ENCODE data around the gene SLC39A11. TPM values are rescaled to one million over a fixed set of nuclear protein-coding genes. Genes with fewer than 3 reads are reported as not detected.

The SLC39A11 gene
- total and polyA plus RNA-seq, 2 of the 13 experiments (the other 11 are each of a cell fraction or from before 2014, with no cell fraction given) = 17.2 to 31.5 TPM

DNA sequence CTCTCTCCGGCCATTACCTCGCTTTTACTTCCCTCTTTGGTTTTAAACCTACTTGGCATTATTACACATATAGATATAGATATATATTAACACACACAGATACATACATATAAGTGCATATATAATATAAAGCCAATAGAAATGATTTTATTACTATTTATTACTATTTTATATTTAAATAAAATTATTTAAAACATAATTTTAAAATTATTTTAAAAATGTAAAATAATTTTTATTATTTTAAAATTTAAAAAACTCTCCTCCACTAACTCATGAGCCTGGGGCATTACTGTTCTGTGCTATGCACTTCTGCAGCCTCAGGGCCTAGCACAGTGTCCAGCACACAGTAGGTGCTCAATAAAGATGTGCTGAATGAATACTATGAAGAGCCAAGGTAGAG, 200.9 kb downstream of the SLC39A11 start:
- BruUV-seq (replicated peaks) = no TSS peak
- H3K9ac ChIP-seq (ENCODE audit: insufficient read depth, low read depth, low read length) = no peak overlapping the region
- in situ Hi-C loops (cut with HindIII; ENCODE audit: extremely low pct_ligation_motif_present, low pct_unique_long_range_greater_than_20kb) = no loop called here
- no peaks in the 10 kb centered on the region for H3K36me3 ChIP-seq (replicated peaks in 1 of 2; ENCODE audit: control insufficient read depth in 1 of 2, insufficient read depth in 2 of 2, low read length in 2 of 2)
- no peak overlapping the region for H3K4me3 ChIP-seq (replicated peaks in 1 of 3; ENCODE audit: insufficient read depth in 1 of 3, low read depth in 2 of 3, low read length in 3 of 3)
- intact Hi-C loops (cut with micrococcal nuclease; ENCODE audit: unreplicated experiment) = no loop called here
- no peaks in the 10 kb centered on the region for H4K20me1 ChIP-seq (ENCODE audit: insufficient read depth, low read length)
- ChIA-PET CTCF (ENCODE audit: low intra/inter-chr PET ratio, low total read pairs) (no interaction called here), POLR2A (no interaction called here)
- WGBS (ENCODE audit: low lambda C conversion rate) = 97% methylated on average over 2 of the region's 2 CpGs
- no peaks in the 10 kb centered on the region for H3K9me3 ChIP-seq (ENCODE audit: low read length)
- no peak overlapping the region for H3K27ac ChIP-seq (ENCODE audit: extremely low read length, insufficient read depth, low read length)
- TF ChIP-seq ZKSCAN8 (CRISPR knock-in tag; IDR thresholded peaks at IDR 0.05; ENCODE audit: borderline replicate concordance) (no peak), SAP130 (CRISPR knock-in tag; IDR thresholded peaks at IDR 0.05; ENCODE audit: low read depth) (no peak), IRF2 (CRISPR knock-in tag; IDR thresholded peaks at IDR 0.05) (no peak), PTBP1 (IDR thresholded peaks at IDR 0.05; ENCODE audit: low read depth, low read length, poor library complexity, severe bottlenecking) (no peak), ZNF496 (CRISPR knock-in tag; IDR thresholded peaks at IDR 0.05; ENCODE audit: insufficient replicate concordance) (no peak), POLR2A (IDR thresholded peaks at IDR 0.05; ENCODE audit: insufficient read depth in 1 of 2, low read depth in 2 of 2, low read length in 2 of 2) (no peak), BCL6 (CRISPR knock-in tag; IDR thresholded peaks at IDR 0.05) (no peak), KAT2B (IDR thresholded peaks at IDR 0.05; ENCODE audit: borderline replicate concordance, low read depth, low read length) (no peak), SOX5 (CRISPR knock-in tag; IDR thresholded peaks at IDR 0.05; ENCODE audit: borderline replicate concordance) (no peak), MTERF4 (CRISPR knock-in tag; IDR thresholded peaks at IDR 0.05) (no peak), RORA (CRISPR knock-in tag; IDR thresholded peaks at IDR 0.05) (no peak), ZKSCAN5 (CRISPR knock-in tag; IDR thresholded peaks at IDR 0.05) (no peak), FOXO1 (CRISPR knock-in tag; IDR thresholded peaks at IDR 0.05) (no peak), MXD3 (CRISPR knock-in tag; IDR thresholded peaks at IDR 0.05) (no peak), ZNF10 (CRISPR knock-in tag; IDR thresholded peaks at IDR 0.05; ENCODE audit: borderline replicate concordance, low read depth) (no peak), ZSCAN9 (CRISPR knock-in tag; IDR thresholded peaks at IDR 0.05; ENCODE audit: borderline replicate concordance) (no peak), ZNF205 (CRISPR knock-in tag; IDR thresholded peaks at IDR 0.05) (no peak), ZNF766 (CRISPR knock-in tag; IDR thresholded peaks at IDR 0.05; ENCODE audit: borderline replicate concordance) (no peak)
- TF ChIP-seq, protein P1, sequence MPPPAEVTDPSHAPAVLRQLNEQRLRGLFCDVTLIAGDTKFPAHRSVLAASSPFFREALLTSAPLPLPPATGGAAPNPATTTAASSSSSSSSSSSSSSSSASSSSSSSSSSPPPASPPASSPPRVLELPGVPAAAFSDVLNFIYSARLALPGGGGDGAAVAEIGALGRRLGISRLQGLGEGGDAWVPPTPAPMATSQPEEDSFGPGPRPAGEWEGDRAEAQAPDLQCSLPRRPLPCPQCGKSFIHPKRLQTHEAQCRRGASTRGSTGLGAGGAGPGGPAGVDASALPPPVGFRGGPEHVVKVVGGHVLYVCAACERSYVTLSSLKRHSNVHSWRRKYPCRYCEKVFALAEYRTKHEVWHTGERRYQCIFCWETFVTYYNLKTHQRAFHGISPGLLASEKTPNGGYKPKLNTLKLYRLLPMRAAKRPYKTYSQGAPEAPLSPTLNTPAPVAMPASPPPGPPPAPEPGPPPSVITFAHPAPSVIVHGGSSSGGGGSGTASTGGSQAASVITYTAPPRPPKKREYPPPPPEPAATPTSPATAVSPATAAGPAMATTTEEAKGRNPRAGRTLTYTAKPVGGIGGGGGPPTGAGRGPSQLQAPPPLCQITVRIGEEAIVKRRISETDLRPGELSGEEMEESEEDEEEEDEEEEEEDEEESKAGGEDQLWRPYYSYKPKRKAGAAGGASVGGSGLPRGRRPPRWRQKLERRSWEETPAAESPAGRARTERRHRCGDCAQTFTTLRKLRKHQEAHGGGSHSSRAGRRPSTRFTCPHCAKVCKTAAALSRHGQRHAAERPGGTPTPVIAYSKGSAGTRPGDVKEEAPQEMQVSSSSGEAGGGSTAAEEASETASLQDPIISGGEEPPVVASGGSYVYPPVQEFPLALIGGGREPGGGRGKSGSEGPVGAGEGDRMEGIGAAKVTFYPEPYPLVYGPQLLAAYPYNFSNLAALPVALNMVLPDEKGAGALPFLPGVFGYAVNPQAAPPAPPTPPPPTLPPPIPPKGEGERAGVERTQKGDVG (CRISPR knock-in tag; IDR thresholded peaks at IDR 0.05; ENCODE audit: borderline replicate concordance) = no peak
- TF ChIP-seq, protein P2, sequence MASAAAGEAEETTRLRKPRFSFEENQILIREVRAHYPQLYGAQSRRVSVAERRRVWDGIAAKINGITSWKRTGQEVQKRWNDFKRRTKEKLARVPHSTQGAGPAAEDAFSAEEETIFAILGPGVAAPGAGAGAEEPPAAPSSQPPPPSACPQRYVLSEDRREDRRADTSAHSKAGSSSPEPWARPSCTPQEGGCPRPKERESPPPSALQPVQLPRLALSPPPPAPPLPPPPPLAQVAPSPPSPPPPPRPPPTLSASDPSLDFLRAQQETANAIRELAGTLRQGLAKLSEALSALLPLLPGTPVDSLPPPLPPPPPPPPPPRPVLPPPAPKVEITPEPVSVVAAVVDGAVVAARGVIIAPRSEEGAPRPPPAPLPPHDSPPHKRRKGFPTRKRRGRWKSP (CRISPR knock-in tag; IDR thresholded peaks at IDR 0.05) = no peak
- H3K4me1 ChIP-seq (ENCODE audit: insufficient read depth, low read length) = no peaks in the 10 kb centered on the region
- no peak overlapping the region for H3K4me2 ChIP-seq (ENCODE audit: low read depth, low read length)
- FAIRE-seq = no peak
- H2AFZ ChIP-seq (ENCODE audit: low read length) = no peak overlapping the region
- no peaks in the 10 kb centered on the region for H3K79me2 ChIP-seq (ENCODE audit: insufficient read depth, low read length)
- DNase-seq (ENCODE audit: low spot score) = no peak
- no peak for ATAC-seq
- H3K27me3 ChIP-seq (ENCODE audit: control insufficient read depth in 1 of 2, insufficient read depth in 2 of 2, low read length in 2 of 2) = no peaks in the 10 kb centered on the region; a peak in 1 of 5 replicates

Data from HepG2 (cell line).